ENCODE results near the gene SFXN5. TPM values are rescaled to one million over a fixed set of nuclear protein-coding genes. Genes with fewer than 3 reads are reported as not detected.

SFXN5 gene
- total RNA-seq, 1 experiment from 2014 or later = 6.0 TPM

DNA sequence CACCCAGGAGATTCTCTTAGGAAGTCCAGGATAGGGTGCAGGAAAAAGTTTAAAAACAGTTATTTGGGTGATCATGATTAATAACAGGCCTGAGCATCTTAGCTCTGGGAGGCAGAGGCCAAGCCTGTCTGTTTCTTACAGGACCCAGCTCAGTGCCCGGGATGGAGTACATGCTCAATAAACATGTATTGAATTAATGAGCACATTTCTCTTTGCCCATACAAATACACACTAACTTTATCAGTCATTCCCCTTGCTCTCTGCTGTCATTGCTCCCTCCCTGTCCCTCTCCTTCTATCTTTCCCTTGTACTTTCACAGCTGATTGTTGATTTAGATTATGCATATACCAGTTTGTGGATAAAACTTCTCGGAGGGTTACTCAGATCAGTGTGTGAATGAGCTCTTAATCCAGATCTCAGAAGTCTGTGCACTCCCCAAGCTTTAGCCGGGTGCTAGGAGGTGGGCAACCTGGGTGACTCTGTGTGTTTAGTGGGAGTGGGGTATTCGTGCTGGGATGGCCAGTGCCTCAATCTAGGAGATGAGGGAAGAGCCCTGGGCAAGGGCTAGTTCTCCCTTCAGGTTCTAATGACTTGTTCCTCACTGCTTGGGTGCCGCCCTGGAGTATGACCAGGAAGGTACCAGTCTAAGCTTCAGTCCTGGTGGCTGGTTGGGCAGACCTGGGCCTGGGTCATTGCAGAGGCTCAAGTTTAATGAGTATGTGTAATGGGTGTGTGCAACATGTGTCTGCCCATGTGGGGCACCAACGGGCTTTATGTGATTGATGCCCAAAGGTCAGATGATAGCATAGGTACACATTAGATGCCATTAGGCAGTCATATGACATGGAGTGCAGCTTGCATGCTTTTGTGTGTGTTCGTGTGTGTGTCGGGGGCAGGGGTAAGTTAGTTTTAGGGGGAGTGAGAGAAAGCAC is 143.6 kb downstream of the SFXN5 start:
- H3K27ac Mint-ChIP-seq (ENCODE audit: low read depth, unreplicated experiment) = no peak overlapping the region
- no peaks in the 10 kb centered on the region for H3K9me3 Mint-ChIP-seq (ENCODE audit: unreplicated experiment)
- no peak overlapping the region for H3K4me3 Mint-ChIP-seq (ENCODE audit: unreplicated experiment)
- POLR2A ChIA-PET = interaction anchor here (1.3 kb wide), 1 partner anchor 10 kb away, joined by 3 read pairs; no protein-coding TSS in a partner anchor
- BruUV-seq (replicated peaks) = no TSS peak
- intact Hi-C loops (cut with micrococcal nuclease) = no loop called here
- DNase-seq (ENCODE audit: unreplicated experiment) = no peak
- H3K4me1 Mint-ChIP-seq (ENCODE audit: insufficient read depth, unreplicated experiment) = no peaks in the 10 kb centered on the region
- peaks cover 16% of the 10 kb centered on the region for H3K27me3 Mint-ChIP-seq (ENCODE audit: insufficient read depth, unreplicated experiment)
- TF ChIP-seq, protein P1, sequence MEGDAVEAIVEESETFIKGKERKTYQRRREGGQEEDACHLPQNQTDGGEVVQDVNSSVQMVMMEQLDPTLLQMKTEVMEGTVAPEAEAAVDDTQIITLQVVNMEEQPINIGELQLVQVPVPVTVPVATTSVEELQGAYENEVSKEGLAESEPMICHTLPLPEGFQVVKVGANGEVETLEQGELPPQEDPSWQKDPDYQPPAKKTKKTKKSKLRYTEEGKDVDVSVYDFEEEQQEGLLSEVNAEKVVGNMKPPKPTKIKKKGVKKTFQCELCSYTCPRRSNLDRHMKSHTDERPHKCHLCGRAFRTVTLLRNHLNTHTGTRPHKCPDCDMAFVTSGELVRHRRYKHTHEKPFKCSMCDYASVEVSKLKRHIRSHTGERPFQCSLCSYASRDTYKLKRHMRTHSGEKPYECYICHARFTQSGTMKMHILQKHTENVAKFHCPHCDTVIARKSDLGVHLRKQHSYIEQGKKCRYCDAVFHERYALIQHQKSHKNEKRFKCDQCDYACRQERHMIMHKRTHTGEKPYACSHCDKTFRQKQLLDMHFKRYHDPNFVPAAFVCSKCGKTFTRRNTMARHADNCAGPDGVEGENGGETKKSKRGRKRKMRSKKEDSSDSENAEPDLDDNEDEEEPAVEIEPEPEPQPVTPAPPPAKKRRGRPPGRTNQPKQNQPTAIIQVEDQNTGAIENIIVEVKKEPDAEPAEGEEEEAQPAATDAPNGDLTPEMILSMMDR (IDR thresholded peaks at IDR 0.05; ENCODE audit: unreplicated experiment) = no peak
- H3K36me3 Mint-ChIP-seq (ENCODE audit: insufficient read depth, unreplicated experiment) = no peaks in the 10 kb centered on the region
- CTCF ChIA-PET = interaction anchor here (0.5 to 2.7 kb wide), 6 partner anchors 14 to 228 kb away, joined by 3 to 8 read pairs (median 4); no protein-coding TSS in a partner anchor

DNA sequence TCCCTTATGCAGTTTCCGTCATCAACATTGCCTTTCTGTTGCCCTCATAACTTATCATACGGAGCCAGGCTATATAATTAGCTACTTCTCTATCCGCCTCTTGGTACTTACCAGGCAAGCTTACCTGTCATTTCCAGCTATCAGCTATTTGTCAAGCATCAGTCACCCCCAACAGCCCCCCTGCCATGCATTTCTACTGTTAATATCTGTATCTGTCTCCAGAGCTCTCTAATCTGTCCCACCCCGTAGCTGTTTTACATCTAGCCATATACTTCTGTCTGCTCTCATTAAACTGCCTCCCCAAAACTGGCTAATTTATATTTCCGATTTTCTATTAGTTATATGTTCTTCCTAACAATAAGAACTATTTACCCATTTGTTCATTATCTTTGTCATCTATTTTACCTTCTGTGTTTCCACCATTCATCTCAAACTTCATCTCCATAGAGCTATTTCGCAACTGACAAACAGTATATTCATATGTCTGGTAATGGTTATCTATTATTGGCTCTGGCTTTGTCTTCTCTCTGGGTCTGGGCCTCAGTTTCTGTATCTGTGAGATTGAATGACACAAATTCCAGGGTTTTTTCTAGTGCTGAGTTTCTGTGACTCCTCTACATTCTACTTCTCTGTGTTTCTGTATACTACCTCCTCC is 144.6 kb downstream of the SFXN5 start:
- CTCF ChIA-PET = interaction anchor here (0.6 to 2.7 kb wide), 6 partner anchors 8 to 250 kb away, joined by 3 to 9 read pairs (median 7); no protein-coding TSS in a partner anchor
- H3K4me3 Mint-ChIP-seq (ENCODE audit: unreplicated experiment) = no peak overlapping the region
- no peaks in the 10 kb centered on the region for H3K9me3 Mint-ChIP-seq (ENCODE audit: unreplicated experiment)
- H3K36me3 Mint-ChIP-seq (ENCODE audit: insufficient read depth, unreplicated experiment) = no peaks in the 10 kb centered on the region
- POLR2A ChIA-PET = interaction anchor here (1.0 to 1.3 kb wide), 2 partner anchors 9 to 11 kb away, joined by 3 read pairs; no protein-coding TSS in a partner anchor
- BruUV-seq (replicated peaks) = no TSS peak
- no peaks in the 10 kb centered on the region for H3K4me1 Mint-ChIP-seq (ENCODE audit: insufficient read depth, unreplicated experiment)
- H3K27ac Mint-ChIP-seq (ENCODE audit: low read depth, unreplicated experiment) = no peak overlapping the region
- intact Hi-C loops (cut with micrococcal nuclease) = no loop called here
- peaks cover 25% of the 10 kb centered on the region for H3K27me3 Mint-ChIP-seq (ENCODE audit: insufficient read depth, unreplicated experiment)
- no peak for DNase-seq (ENCODE audit: unreplicated experiment)
- TF ChIP-seq, protein P1 (IDR thresholded peaks at IDR 0.05; ENCODE audit: unreplicated experiment) = no peak

DNA sequence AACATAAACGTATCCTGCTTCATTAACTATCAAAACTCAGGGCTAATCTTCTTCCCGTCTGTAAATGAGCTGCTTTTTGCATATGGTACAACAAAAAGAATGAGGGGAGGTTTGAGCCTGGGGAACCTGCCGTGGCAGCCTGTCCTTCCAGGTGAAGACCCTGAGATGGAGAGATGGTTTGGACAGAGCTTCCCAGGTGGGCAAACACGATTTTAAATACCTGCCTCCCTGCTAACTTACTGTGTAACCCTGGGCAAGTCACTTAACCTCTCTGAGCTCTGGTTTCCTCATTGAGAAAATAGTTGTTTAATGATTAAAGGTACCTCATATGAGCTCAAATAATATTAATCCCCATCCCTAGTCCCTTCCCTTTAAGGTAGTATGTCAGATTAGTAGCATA is 145.1 kb downstream of the SFXN5 start:
- intact Hi-C loops (cut with micrococcal nuclease) = no loop called here
- DNase-seq (ENCODE audit: unreplicated experiment) = no peak
- no peak overlapping the region for H3K4me3 Mint-ChIP-seq (ENCODE audit: unreplicated experiment)
- ChIA-PET CTCF (interaction anchor here (0.6 to 2.7 kb wide), 9 partner anchors 9 to 251 kb away, joined by 3 to 9 read pairs (median 5); partner anchors contain the start of gene EMX1), POLR2A (interaction anchor here (0.5 to 1.3 kb wide), 4 partner anchors 9 to 468 kb away, joined by 3 read pairs; partner anchors contain the start of gene EMX1)
- no TSS peak for BruUV-seq (replicated peaks)
- H3K9me3 Mint-ChIP-seq (ENCODE audit: unreplicated experiment) = no peaks in the 10 kb centered on the region
- no peaks in the 10 kb centered on the region for H3K4me1 Mint-ChIP-seq (ENCODE audit: insufficient read depth, unreplicated experiment)
- no peak overlapping the region for H3K27ac Mint-ChIP-seq (ENCODE audit: low read depth, unreplicated experiment)
- TF ChIP-seq, protein P1 (IDR thresholded peaks at IDR 0.05; ENCODE audit: unreplicated experiment) = no peak
- no peaks in the 10 kb centered on the region for H3K36me3 Mint-ChIP-seq (ENCODE audit: insufficient read depth, unreplicated experiment)
- H3K27me3 Mint-ChIP-seq (ENCODE audit: insufficient read depth, unreplicated experiment) = peaks cover 31% of the 10 kb centered on the region

All from MCF 10A (cell line).